ENCODE measurements around the gene GABRP. TPM values are rescaled to one million over a fixed set of nuclear protein-coding genes. Genes with fewer than 3 reads are reported as not detected.
A peak's percentile ranks its signal among the peaks of the same experiment; 100 is the strongest.
"Not testable (repeated sequence)": the region's sequence is repeated elsewhere in the genome, so short reads cannot be mapped to it uniquely, and the experiment has no call there.

Gene GABRP
- total RNA-seq, 2 experiments from 2014 or later = not detected

DNA sequence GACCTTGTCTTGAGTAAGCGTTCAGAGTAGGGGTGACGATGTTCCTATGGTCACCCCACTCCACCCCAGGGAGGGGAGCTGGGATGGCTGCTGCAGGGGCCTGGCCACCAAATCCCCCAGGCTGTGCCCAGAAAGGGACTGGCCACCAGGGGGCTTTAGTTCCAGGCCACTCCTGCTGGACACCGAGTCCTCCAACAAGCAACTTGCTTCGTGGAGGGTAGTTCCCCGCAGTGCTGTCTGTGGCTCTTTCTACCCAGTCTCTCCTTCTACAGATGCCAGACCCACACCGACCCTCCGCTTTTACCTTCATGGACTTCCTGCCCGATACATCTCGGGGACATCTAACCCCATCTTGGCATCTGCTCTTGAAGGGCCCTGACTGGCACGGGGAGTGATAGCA is 35.7 kb upstream of the GABRP start:
- ChIA-PET POLR2A (no interaction called here), CTCF (no interaction called here)
- peak; percentile 14 for DNase-seq
- no peaks in the 10 kb centered on the region for H3K36me3 Mint-ChIP-seq (ENCODE audit: low read depth)
- no peaks in the 10 kb centered on the region for H3K4me1 Mint-ChIP-seq (ENCODE audit: low read depth)
- no peaks in the 10 kb centered on the region for H3K9me3 Mint-ChIP-seq (ENCODE audit: insufficient read depth)
- H3K4me3 Mint-ChIP-seq = no peak overlapping the region
- peaks cover 16% of the 10 kb centered on the region for H3K27me3 Mint-ChIP-seq (ENCODE audit: low read depth)
- H3K27ac Mint-ChIP-seq = no peak overlapping the region
- ATAC-seq = no peak

DNA sequence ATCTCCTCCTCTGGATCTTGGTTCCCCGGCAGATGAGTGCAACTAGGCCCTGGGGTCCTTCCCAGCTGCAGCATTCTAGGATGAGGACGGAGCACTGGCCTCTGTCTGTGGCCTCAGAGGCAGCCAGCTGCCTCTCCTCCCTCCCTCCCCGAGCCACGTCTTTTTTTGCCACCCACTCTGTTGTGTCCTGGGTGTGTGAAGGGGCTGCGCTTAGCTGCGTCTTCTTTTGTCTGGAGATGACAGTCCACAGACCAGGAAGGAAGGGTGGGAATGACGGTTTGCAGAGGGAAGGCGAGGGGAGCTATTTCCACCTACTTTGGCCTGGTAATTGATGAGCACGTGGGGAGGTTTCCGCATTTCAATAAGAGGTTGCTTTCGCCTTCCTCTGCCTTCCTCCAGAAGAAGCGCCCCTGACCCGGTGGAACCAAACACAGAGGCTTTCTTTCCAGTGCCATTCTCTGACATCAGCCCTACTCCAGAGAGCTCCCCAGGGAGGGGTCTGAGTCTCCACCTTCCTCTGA is 34.5 kb upstream of the GABRP start:
- H3K9me3 Mint-ChIP-seq (ENCODE audit: insufficient read depth) = no peaks in the 10 kb centered on the region
- DNase-seq = peak; percentile 4
- H3K36me3 Mint-ChIP-seq (ENCODE audit: low read depth) = no peaks in the 10 kb centered on the region
- H3K4me3 Mint-ChIP-seq = no peak overlapping the region
- H3K27ac Mint-ChIP-seq = no peak overlapping the region
- no peaks in the 10 kb centered on the region for H3K4me1 Mint-ChIP-seq (ENCODE audit: low read depth)
- CTCF ChIA-PET = no interaction called here
- POLR2A ChIA-PET = no interaction called here
- ATAC-seq = no peak
- H3K27me3 Mint-ChIP-seq (ENCODE audit: low read depth) = peaks cover 8% of the 10 kb centered on the region

- Mint-ChIP-seq H3K9me3 (ENCODE audit: insufficient read depth) (no peaks in the 10 kb centered on the region), H3K27me3 (ENCODE audit: low read depth) (peaks cover 4% of the 10 kb centered on the region), H3K4me3 (no peak overlapping the region), H3K4me1 (ENCODE audit: low read depth) (no peaks in the 10 kb centered on the region), H3K36me3 (ENCODE audit: low read depth) (no peaks in the 10 kb centered on the region), H3K27ac (no peak overlapping the region)
- ATAC-seq = no peak
- ChIA-PET POLR2A (interaction anchor here (0.5 kb wide), 1 partner anchor 1132 kb away, joined by 3 read pairs; no protein-coding TSS in a partner anchor), CTCF (no interaction called here)
- DNase-seq = no peak
These were observed 33.6 kb upstream of the GABRP start for GRCh38 chr5:170749911-170750431.

DNA sequence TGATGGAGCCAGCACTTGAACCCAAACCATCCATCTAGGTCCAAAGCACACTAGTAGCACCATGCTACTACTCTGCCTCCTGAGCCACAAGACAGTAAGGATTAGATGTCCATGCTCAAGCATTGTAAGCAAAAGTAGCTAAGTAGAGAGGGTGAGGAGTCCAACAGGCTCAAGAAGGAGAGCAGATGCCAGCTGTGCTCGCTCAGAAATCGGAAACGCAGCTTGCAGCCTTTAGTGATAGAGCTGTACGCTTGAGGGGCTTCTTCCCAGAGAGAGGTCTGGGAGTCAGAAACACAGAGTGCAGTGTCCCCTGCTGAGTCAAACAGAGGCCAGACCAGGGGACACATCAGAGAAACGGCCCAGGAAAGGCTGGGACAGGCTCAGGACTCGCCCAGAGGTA is 32.7 kb upstream of the GABRP start:
- CTCF ChIA-PET = no interaction called here
- Mint-ChIP-seq H3K27me3 (ENCODE audit: low read depth) (peaks cover 2% of the 10 kb centered on the region), H3K4me3 (no peak overlapping the region), H3K4me1 (ENCODE audit: low read depth) (no peaks in the 10 kb centered on the region), H3K27ac (no peak overlapping the region), H3K36me3 (ENCODE audit: low read depth) (no peaks in the 10 kb centered on the region), H3K9me3 (ENCODE audit: insufficient read depth) (no peaks in the 10 kb centered on the region)
- no peak for ATAC-seq
- DNase-seq = no peak
- POLR2A ChIA-PET = no interaction called here

DNA sequence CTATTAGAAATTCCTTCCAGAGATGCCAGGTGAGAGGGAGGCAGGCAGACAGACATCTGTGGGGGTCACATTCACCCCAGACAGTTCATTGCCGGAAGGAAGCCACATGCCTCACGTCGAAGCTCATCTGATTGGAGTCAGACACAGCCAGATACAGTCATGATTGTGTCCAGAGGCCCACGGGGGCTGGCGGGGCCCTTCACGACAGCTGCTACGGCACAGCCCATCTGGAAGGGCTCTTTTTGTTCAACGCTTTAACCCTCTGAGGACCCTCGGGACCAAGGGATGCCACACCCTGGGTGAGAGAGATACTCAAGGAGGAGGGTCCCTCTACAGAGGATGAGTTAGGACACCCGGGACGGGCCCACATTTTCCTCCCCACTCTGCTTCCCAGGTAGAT is 31.9 kb upstream of the GABRP start:
- Mint-ChIP-seq H3K27me3 (ENCODE audit: low read depth) (peaks cover 2% of the 10 kb centered on the region), H3K4me1 (ENCODE audit: low read depth) (no peaks in the 10 kb centered on the region), H3K9me3 (ENCODE audit: insufficient read depth) (no peaks in the 10 kb centered on the region), H3K36me3 (ENCODE audit: low read depth) (no peaks in the 10 kb centered on the region), H3K4me3 (no peak overlapping the region), H3K27ac (no peak overlapping the region)
- ChIA-PET POLR2A (no interaction called here), CTCF (no interaction called here)
- DNase-seq (no peak), ATAC-seq (no peak)

DNA sequence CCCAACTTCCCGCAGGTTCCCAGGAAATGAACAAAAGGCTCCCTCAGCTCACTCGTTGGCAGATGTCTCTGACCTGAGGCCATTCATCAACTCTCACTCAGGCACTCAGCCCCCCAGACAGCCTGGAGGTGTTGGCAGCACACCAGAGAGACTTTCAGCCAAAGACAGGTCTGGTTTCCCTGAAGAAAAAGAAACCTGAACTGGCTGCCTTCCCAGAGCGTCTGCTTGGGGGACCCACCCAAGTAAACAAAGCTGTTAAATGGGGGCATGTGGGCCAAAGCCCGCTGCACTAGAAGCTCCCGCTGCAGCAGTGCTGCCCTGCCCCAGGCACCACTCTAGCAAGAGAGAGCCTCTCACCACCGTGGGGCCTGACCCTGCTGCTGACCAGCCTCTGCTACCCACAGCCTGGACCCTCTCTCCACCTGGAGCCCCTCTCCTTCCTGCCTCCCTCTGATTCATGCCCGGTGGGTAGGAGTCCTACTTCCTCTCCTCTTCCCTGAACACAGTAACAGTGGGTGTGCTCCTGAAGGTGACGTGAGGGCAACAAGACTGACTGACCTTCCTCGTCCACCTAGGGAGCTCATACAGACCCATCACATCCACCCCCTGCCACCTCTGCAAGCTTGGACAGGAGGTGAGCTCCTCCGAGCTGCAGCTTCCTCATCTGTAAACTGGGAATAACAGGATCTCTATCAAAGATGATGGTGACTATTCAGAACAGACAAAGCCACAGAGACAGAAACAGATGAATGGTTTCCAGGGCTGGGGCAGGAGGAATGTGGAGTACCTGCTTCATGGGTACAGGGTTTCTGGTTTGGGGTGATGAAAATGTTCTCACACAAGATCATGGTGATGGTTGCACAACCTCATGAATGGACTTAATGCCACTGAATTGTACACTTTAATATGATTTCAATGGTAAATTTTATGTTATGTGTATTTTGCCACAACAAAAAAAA is 31.0 kb upstream of the GABRP start:
- Mint-ChIP-seq H3K4me1 (ENCODE audit: low read depth) (no peaks in the 10 kb centered on the region), H3K4me3 (no peak overlapping the region), H3K9me3 (ENCODE audit: insufficient read depth) (no peaks in the 10 kb centered on the region), H3K36me3 (ENCODE audit: low read depth) (no peaks in the 10 kb centered on the region), H3K27ac (no peak overlapping the region), H3K27me3 (ENCODE audit: low read depth) (no peaks in the 10 kb centered on the region)
- ChIA-PET POLR2A (no interaction called here), CTCF (no interaction called here)
- DNase-seq = no peak
- no peak for ATAC-seq

- H3K27me3 Mint-ChIP-seq (ENCODE audit: low read depth) = no peaks in the 10 kb centered on the region
- no peak overlapping the region for H3K4me3 Mint-ChIP-seq
- H3K36me3 Mint-ChIP-seq (ENCODE audit: low read depth) = no peaks in the 10 kb centered on the region
- no peak for DNase-seq
- H3K4me1 Mint-ChIP-seq (ENCODE audit: low read depth) = no peaks in the 10 kb centered on the region
- H3K27ac Mint-ChIP-seq = no peak overlapping the region
- ChIA-PET CTCF (no interaction called here), POLR2A (no interaction called here)
- ATAC-seq = no peak
- H3K9me3 Mint-ChIP-seq (ENCODE audit: insufficient read depth) = no peaks in the 10 kb centered on the region
These were observed 30.2 kb upstream of the GABRP start for GRCh38 chr5:170753311-170753710.

DNA sequence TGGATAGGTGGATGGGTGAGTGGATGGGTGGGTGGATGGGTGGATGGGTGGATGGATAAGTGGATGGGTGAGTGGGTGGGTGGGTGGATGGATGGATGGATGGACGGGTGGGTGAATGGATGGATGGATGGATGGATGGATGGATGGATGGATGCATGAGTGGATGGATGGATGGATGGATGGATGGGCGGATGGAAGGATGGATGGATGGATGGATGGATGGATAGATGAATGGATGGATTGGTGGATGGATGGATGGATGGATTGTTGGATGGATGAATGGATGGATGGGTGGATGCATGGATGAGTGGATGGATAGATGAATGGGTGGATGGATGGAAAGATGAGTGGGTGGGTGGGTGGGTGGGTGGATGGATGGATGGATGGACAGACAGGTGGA is 29.0 kb upstream of the GABRP start:
- POLR2A ChIA-PET; H3K27me3 Mint-ChIP-seq (ENCODE audit: low read depth); H3K4me3 Mint-ChIP-seq; H3K4me1 Mint-ChIP-seq (ENCODE audit: low read depth); H3K9me3 Mint-ChIP-seq (ENCODE audit: insufficient read depth); ATAC-seq; DNase-seq; H3K36me3 Mint-ChIP-seq (ENCODE audit: low read depth); H3K27ac Mint-ChIP-seq; CTCF ChIA-PET: not testable (repeated sequence)

- Mint-ChIP-seq H3K4me3 (no peak overlapping the region), H3K27ac (no peak overlapping the region)
These were observed 27.7 kb upstream of the GABRP start for GRCh38 chr5:170755679-170756456.

DNA sequence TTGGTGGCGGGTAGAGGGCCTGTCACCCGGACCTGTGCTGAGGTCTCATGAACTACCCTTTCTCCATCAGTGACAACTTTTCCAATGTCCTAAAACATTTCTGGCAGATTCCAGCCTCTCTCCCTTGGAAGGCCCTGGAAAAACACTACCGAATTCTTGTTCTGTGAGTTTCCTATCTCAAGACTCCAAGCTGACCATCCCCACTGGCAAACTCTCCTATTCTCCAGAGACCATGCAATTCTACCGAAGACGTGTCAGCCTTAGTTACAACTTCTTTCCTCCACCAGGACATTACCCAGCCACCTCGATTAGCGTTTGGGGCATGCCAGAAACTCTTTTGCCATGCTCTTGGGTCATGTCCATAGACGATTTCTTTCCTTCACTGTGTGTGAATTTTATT is 26.8 kb upstream of the GABRP start:
- Mint-ChIP-seq H3K27me3 (ENCODE audit: low read depth) (no peaks in the 10 kb centered on the region), H3K9me3 (ENCODE audit: insufficient read depth) (no peaks in the 10 kb centered on the region), H3K4me1 (ENCODE audit: low read depth) (no peaks in the 10 kb centered on the region), H3K36me3 (ENCODE audit: low read depth) (no peaks in the 10 kb centered on the region), H3K4me3 (no peak overlapping the region), H3K27ac (no peak overlapping the region)
- POLR2A ChIA-PET = no interaction called here
- ATAC-seq (no peak), DNase-seq (no peak)
- CTCF ChIA-PET = no interaction called here

More at GRCh38 chr5:170755679-170756456, 27.7 kb upstream of the GABRP start:
- POLR2A ChIA-PET = no interaction called here
- no peaks in the 10 kb centered on the region for H3K36me3 Mint-ChIP-seq (ENCODE audit: low read depth)
- ATAC-seq (no peak), DNase-seq (no peak)
- no peaks in the 10 kb centered on the region for H3K4me1 Mint-ChIP-seq (ENCODE audit: low read depth)
- no peaks in the 10 kb centered on the region for H3K9me3 Mint-ChIP-seq (ENCODE audit: insufficient read depth)
- no peaks in the 10 kb centered on the region for H3K27me3 Mint-ChIP-seq (ENCODE audit: low read depth)
- CTCF ChIA-PET = no interaction called here

- Mint-ChIP-seq H3K9me3 (ENCODE audit: insufficient read depth) (no peaks in the 10 kb centered on the region), H3K4me3 (no peak overlapping the region), H3K27me3 (ENCODE audit: low read depth) (no peaks in the 10 kb centered on the region), H3K4me1 (ENCODE audit: low read depth) (no peaks in the 10 kb centered on the region), H3K27ac (no peak overlapping the region), H3K36me3 (ENCODE audit: low read depth) (no peaks in the 10 kb centered on the region)
- ChIA-PET POLR2A (no interaction called here), CTCF (no interaction called here)
- ATAC-seq (no peak), DNase-seq (no peak)
These were observed 26.3 kb upstream of the GABRP start for GRCh38 chr5:170757182-170757601.

DNA sequence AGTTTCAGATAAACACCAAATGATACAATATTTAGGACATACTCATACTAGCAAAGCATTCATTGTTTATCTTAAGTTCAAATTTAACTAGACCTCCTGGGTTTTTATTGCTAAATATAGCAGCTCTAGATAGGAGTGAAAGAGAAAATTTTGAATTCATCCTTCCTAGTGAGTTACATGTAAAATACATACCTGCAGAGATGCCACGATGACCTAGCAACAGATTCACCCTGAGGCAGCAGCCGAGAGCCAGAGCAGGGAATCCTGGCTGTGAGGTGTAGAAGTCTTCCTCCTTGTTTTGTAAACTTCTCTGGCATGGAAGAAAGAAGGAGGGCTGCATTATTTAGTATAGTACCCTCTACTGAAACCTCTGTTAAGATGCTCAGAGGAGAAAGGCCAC is 25.9 kb upstream of the GABRP start:
- H3K27me3 Mint-ChIP-seq (ENCODE audit: low read depth) = no peaks in the 10 kb centered on the region
- no peaks in the 10 kb centered on the region for H3K4me1 Mint-ChIP-seq (ENCODE audit: low read depth)
- no peak overlapping the region for H3K27ac Mint-ChIP-seq
- H3K4me3 Mint-ChIP-seq = no peak overlapping the region
- CTCF ChIA-PET = no interaction called here
- ATAC-seq (no peak), DNase-seq (no peak)
- no peaks in the 10 kb centered on the region for H3K36me3 Mint-ChIP-seq (ENCODE audit: low read depth)
- POLR2A ChIA-PET = no interaction called here
- no peaks in the 10 kb centered on the region for H3K9me3 Mint-ChIP-seq (ENCODE audit: insufficient read depth)

All from activated CD8-positive, alpha-beta T cell treated with anti-CD3 and anti-CD28 coated beads, Interleukin-2, amount 10 ng/mL, durations not matched to agents 7 days and 5 days (primary cell).